Mucosa of gallbladder (tissue), 1 donor: ENCODE results near the gene ATXN10. TPM values are rescaled to one million over a fixed set of nuclear protein-coding genes. Genes with fewer than 3 reads are reported as not detected.
"Not testable (repeated sequence)": the region's sequence is repeated elsewhere in the genome, so short reads cannot be mapped to it uniquely, and the experiment has no call there.

Experiments used
- DNase-seq: peaks from one replicate; pipeline ENCODE4 v3.0.0-alpha.2; 2020; ENCODE audit warnings: low spot score
- total RNA-seq: library from RNA; stranded (reverse); gene quantifications from one replicate; pipeline ENCODE4 v1.2.1, GENCODE V29; 2021
- donor health status: DM: no; HTN: no; CAD: no.

ATXN10 gene
- total RNA-seq, 1 donor from 2014 or later, result 135 TPM

DNA sequence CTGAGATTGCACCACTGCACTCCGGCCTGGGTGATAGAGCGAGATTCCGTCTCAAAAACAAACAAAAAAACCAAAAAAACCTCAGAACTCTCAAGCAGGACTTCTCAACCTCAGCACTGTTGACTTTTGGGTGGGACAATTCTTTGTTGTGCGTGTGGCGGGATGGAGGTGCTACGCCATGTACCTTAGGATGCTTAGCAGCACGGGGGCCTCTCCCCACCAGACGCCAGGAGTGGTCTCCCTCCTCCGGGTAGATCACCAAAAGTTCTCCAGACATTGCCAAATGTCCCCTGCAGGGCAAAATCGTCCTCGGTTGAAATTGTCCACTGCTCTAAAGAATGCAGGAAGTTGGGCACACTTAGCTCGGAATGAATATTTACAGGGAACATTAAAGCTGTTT is 26.9 kb upstream of the ATXN10 start:
- no peak for DNase-seq

DNA sequence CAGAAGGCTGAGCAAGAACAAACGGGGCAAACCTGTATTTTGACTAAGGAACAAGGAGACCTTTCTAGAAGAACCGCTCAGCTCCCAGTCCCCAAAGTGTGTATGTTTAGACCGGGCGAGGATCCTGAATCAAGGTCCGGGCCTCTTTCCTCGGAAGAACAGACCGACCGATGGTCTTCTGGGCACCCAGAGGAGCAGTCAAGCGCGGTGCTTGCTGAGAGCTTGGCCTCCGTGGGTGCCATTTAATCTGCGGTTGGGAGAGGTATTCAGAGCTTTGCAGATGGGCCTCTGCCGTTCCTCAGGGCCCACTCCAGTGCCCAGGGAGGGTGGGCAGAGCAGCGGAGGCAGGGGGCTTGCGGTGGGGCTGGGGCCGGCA is 26.5 kb upstream of the ATXN10 start:
- no peak for DNase-seq

GRCh38 chr22:45645526-45646414 is 25.9 kb upstream of the ATXN10 start:
- peak; percentile 78 for DNase-seq

GRCh38 chr22:45647532-45648225 is 24.0 kb upstream of the ATXN10 start:
- no peak for DNase-seq

- DNase-seq, result no peak
Measured at GRCh38 chr22:45648301-45649117, 23.1 kb upstream of the ATXN10 start.

DNA sequence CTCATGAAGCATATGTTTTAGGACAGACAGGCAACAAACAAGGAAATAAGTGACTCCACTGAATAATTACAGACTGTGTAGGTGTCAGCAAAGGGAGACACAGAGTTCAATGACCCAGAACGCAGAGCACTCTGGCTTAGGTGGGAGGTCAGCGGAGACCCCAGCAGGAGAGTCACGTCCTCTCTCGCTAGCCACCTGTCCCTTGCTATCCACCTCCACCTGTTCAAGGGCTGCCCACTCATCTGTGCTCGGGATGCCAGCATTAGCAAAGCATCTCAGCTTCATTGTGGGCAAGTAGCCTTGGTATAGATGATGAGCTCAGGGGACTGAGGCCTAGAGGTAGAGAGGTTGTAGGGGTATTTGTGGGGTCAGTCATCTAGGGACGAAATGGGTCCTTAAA is 21.8 kb upstream of the ATXN10 start:
- DNase-seq, result no peak

DNA sequence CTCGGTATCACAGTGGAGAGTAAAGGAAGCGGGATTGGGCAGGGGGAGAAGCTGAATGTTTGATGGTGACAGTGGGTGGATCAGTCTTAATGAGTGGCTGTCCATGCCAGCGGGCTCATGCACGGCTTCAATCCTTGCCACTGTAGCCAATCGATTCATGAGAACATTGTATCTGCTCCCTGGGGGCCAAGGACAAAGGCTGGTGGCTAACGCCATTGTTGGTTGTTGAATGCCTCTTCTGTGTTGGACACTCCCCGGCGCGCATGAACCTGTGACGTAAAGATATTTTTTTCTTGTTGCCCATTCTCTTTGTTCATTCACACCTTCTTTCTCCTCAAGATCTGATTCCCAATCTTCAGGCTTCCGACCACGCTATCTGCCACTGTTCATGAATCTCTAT is 20.9 kb upstream of the ATXN10 start:
- DNase-seq, result no peak

DNA sequence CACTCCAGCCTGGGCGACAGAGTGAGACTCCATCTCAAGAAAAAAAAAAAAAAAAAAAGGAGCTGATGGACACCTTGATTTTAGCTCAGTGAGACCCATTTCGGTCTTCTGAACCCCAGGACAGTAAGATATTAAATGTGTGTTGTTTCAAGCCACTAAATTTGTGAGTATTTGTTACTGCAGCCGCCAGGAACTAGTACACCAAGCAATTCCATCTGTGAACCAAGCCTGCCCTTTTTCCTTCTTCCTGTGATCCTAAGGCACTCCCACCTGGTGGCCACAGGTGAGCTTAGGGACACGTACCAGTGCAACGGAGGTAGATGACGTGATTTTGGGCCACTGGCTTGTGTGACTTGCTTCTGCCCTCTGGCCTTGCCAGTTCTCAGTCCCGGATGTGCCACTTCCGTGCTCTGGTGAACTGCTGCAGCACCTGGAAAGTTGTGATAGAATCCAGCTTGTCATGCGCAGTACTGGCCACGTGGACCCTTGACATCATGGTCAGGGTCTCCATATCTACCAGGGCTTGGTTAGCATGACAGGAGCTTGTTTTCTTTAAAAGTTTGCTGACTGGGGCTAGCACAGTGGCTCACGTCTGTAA is 19.6 kb upstream of the ATXN10 start:
- no peak for DNase-seq

DNA sequence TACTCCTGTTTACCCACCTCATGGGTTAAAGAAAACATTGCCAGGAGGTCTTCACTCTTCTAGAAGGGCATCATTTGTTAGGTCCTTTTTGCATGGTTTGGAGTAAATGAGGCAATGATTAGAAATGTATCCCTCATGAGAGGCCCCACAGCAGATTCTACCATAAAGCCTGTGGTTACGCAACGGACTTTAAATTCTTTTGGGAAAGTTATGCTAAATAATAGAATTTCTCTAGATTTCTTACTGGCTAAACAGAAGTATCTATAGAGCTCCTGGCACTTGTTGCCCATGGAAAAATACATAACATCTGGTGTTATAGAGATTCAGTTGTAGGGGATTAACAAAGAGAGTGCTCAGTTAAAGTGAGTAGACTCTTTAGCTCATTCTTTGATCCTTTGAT is 15.1 kb upstream of the ATXN10 start:
- DNase-seq, result no peak

DNA sequence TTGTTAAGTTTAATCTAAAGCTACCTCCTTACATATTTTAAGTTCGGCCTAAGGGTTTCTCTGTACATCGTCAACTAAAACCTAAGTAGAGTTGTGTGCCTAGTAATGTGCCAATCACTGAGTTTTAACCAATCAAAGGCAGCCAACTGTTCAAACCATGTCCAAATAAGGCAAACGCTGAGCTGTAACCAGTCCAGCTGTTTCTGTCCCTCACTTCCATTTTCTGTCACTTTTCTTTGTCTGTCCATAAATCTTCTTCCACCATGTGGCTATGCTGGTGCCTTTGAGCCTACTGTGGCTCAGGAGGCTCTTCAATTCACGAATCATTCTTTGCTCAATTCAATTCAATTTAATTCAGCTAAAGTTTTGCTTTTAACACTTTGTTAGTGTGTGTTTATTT is 13.9 kb upstream of the ATXN10 start:
- DNase-seq, result no peak

- no peak for DNase-seq
Measured at GRCh38 chr22:45664136-45664646, 7.4 kb upstream of the ATXN10 start.

GRCh38 chr22:45667486-45667885 is 4.1 kb upstream of the ATXN10 start:
- no peak for DNase-seq

- not testable (repeated sequence) for DNase-seq
Measured at GRCh38 chr22:45670363-45670762, 1.3 kb upstream of the ATXN10 start.

- DNase-seq, result no peak
Measured at GRCh38 chr22:45670981-45671782, 452 bp upstream of the ATXN10 start.

DNA sequence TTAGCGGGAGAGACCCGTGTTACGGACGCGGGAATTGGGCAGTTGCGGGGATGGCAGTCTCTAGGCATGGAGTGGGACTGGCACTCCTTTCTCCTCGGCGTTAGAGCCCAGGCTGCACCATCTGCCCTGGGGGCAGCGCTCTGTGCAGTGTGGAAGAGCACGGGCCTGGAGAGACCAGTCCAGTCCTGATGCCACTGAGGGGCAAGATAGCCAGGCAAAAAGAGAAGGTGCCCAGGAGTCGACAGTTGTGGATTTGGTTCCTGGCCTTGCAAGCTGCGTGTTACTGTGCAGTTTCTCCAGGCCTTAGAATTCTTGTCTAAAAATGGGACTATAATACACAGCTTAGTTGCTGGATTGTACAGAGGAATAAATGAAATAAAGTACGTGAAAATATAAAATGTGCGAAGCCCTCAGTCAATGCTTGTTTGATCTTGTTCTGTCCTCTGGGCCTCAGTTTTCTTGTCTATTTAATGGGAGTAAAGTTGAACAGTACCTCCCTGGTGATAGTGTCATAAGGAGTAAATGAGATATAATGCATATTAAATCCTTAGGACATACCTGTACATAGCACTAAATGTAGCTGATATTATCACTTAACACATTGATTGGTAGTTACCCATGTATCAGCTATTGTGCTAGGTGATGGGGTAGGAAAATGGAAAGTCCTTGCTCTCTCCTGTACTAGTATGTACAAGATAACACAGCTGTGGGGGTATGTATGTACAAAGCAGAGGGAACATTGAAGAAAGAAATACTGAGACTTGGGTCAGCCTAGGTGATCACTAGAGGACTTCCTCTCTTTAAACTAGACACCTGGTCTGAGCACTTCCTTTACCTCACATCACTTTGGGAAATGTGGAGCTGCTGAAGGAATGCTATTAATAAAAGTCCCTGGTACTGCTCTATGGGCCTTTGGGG is 1.2 kb downstream of the ATXN10 start:
- no peak for DNase-seq

- no peak for DNase-seq
Measured at GRCh38 chr22:45673482-45674175, 2.0 kb downstream of the ATXN10 start.

DNA sequence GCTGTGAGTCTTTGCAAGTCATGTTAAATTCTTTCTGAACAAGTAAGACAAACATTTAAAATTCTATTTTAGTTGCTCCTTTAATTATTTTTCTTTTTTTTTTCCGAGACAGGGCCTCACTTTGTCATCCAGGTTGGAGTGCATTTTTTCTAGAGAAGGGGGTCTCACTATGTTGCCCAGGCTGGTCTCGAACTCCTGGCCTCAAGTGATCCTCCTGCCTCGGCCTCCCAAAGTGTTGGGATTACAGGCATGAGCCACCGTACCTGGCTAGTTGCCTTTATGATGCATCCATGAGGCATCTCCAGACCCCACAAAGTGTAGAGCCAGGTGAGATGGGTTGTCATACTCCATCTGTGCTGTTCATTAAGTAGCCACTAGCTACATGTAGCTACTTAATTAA is 4.4 kb downstream of the ATXN10 start:
- no peak for DNase-seq

- DNase-seq, result no peak
Measured at GRCh38 chr22:45677063-45677462, 5.4 kb downstream of the ATXN10 start.
